ENCODE measurements around the gene CFAP61. TPM values are rescaled to one million over a fixed set of nuclear protein-coding genes. Genes with fewer than 3 reads are reported as not detected.
A peak's percentile ranks its signal among the peaks of the same experiment; 100 is the strongest.

CFAP61 gene
- total and polyA plus RNA-seq, 11 donors, result 12.1 to 102 (median 41.8) TPM

- Histone ChIP-seq H3K27me3 (peaks cover 0 to 5% (median 0%) of the 10 kb centered on the region in 9 donors), H3K4me1 (peaks cover 0 to 12% (median 0%) of the 10 kb centered on the region in 12 donors), H3K27ac (peak overlapping the region in 10 of 12 donors; percentile 79 to 98 (median 88)), H3K4me3 (no peak overlapping the region), H3K9me3 (no peaks in the 10 kb centered on the region), H3K36me3 (peaks cover 0 to 12% (median 0%) of the 10 kb centered on the region in 9 donors)
- TF ChIP-seq CTCF (IDR thresholded peaks at IDR 0.05), result no peak
- TF ChIP-seq POLR2A (IDR thresholded peaks at IDR 0.05), result no peak
- intact Hi-C loops (cut with DNase I), result loop anchor here in 4 of 10 donors (2.0 to 10.0 kb wide), 4 partner anchors 47 to 365 kb away; no protein-coding TSS in a partner anchor
- DNase-seq (no peak), ATAC-seq (no peak)
- WGBS, 4 donors, result 68 to 81% (median 71%) methylated on average over 1 of the region's 1 CpG
These were observed 37.6 kb downstream of the CFAP61 start for GRCh38 chr20:20089939-20090338.

DNA sequence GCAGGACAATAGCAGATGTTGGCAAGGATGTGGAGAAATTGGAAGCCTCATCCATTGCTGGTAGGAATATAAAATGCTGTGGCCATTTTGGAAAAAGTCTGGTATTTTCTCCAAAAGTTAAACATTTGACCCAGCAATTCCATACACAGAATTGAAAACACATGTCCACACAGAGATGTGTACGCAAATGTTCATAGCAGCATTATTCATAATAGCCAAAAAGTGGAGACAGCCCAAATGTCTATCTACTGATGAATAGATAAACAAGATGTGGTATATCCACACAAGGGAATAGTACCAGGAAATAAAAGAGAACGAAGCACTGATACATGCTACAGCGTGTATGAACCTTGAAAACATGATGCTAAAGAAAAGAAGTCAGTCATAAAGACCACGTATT is 40.5 kb downstream of the CFAP61 start:
- 86 to 88% (median 87%) methylated on average over 4 of the region's 4 CpGs for WGBS, 4 donors

GRCh38 chr20:20094410-20094809 is 42.1 kb downstream of the CFAP61 start:
- Histone ChIP-seq H3K9me3 (no peaks in the 10 kb centered on the region), H3K4me3 (no peak overlapping the region), H3K27me3 (peaks cover 0 to 9% (median 0%) of the 10 kb centered on the region in 9 donors), H3K36me3 (peaks cover 0 to 15% (median 0%) of the 10 kb centered on the region in 9 donors), H3K4me1 (peaks cover 0 to 11% (median 0%) of the 10 kb centered on the region in 12 donors), H3K27ac (no peak overlapping the region)
- intact Hi-C loops (cut with DNase I), result no loop called here
- 72 to 78% (median 75%) methylated on average over 6 of the region's 6 CpGs for WGBS, 4 donors
- DNase-seq (no peak), ATAC-seq (no peak)
- TF ChIP-seq POLR2A (IDR thresholded peaks at IDR 0.05), result no peak
- no peak for TF ChIP-seq CTCF (IDR thresholded peaks at IDR 0.05)

More for the DNA sequence above, 40.5 kb downstream of the CFAP61 start:
- TF ChIP-seq CTCF (IDR thresholded peaks at IDR 0.05) (no peak), POLR2A (IDR thresholded peaks at IDR 0.05) (no peak)
- Histone ChIP-seq H3K27ac (no peak overlapping the region), H3K4me1 (peaks cover 0 to 13% (median 0%) of the 10 kb centered on the region in 12 donors), H3K9me3 (no peaks in the 10 kb centered on the region), H3K4me3 (no peak overlapping the region), H3K27me3 (peaks cover 0 to 9% (median 0%) of the 10 kb centered on the region in 9 donors), H3K36me3 (peaks cover 0 to 12% (median 0%) of the 10 kb centered on the region in 9 donors)
- DNase-seq, result no peak
- intact Hi-C loops (cut with DNase I), result no loop called here
- no peak for ATAC-seq

DNA sequence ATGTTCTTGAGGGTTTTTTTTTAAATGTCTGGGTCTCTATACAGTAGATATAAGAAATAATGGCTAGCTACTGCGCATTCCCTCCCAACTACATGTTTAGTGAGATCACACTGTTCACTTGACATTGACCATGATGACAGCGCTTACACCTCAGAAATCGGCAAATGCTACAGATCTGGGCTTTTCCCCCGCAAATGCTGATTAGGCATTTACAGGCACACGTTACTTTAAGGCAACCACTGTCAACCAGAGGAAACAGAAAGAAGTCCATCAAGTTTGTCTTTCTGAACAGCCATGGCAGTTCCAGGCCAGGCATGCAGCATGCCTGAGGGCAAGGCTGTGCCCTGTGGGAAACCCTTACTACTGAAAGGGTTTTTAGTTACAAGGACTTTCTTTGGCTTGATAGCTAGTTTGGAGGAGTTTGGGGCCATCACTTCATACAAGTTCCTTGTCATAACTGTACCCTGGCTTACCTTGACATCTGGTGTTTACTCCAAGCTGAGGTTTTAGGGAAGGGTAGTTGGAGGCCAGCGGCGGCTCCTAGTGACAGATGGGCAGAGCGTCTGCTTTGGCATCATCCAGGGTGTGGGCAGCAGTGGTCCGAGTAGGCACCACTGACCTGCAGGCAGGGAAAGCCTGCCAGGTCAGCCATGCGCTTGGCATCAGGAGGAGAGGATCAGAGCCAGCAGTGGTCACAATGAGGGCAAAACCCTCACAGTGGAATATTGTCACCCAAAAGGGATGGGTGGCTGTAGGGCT is 43.0 kb downstream of the CFAP61 start:
- peaks cover 0 to 9% (median 0%) of the 10 kb centered on the region in 9 donors for H3K27me3 ChIP-seq
- no peaks in the 10 kb centered on the region for H3K9me3 ChIP-seq
- intact Hi-C loops (cut with DNase I), result no loop called here
- peaks cover 0 to 6% (median 0%) of the 10 kb centered on the region in 12 donors for H3K4me1 ChIP-seq
- TF ChIP-seq CTCF (IDR thresholded peaks at IDR 0.05) (no peak), POLR2A (IDR thresholded peaks at IDR 0.05) (no peak)
- H3K27ac ChIP-seq, result peak overlapping the region in 6 of 12 donors; percentile 17 to 60 (median 46)
- ATAC-seq (peak in 1 of 4 donors; percentile 41), DNase-seq (no peak)
- H3K4me3 ChIP-seq, result no peak overlapping the region
- H3K36me3 ChIP-seq, result peaks cover 0 to 17% (median 0%) of the 10 kb centered on the region in 9 donors
- 77 to 88% (median 81%) methylated on average over 10 of the region's 10 CpGs for WGBS, 4 donors

All from heart left ventricle (tissue), 16 donors.